H1 (cell line): ENCODE measurements around the gene CDH26. TPM values are rescaled to one million over a fixed set of nuclear protein-coding genes. Genes with fewer than 3 reads are reported as not detected.

Experiments used
- CTCF ChIA-PET: fragments of 300-600 bp; sonication (Branson Sonifier 250); formaldehyde crosslinking; loops from one replicate; lab custom pipeline; 2021; ENCODE audit not compliant: partially characterized antibody; lab: Charles Lee
- POLR2A ChIA-PET: fragments of 300-600 bp; sonication (Branson Sonifier 250); formaldehyde crosslinking; loops from one replicate; lab custom pipeline; 2021; ENCODE audit warnings: inconsistent platforms; ENCODE audit not compliant: partially characterized antibody; lab: Charles Lee
- DNase-seq, 2 experiments: peaks; one replicate each; pipeline versions ENCODE4 v3.0.0 to v3.0.0-alpha.2; 2010 to 2022; ENCODE audit warnings: low spot score in 2 of 2, low read depth in 1 of 2, mixed read lengths in 1 of 2
- FAIRE-seq: peaks from 2 replicates; lab custom pipeline; 2011; peaks lifted over from hg19 to GRCh38; lab: Jason Lieb, UNC
- H2AFZ ChIP-seq: 2 replicates; pipeline ENCODE4 v1.8.1; 2012; ENCODE audit warnings: low read length, inconsistent platforms
- H2AK5ac ChIP-seq: 2 replicates; pipeline ENCODE4 v1.6.1; 2013; ENCODE audit warnings: low read depth, low read length
- H2BK120ac ChIP-seq: replicated peaks from 2 replicates; pipeline ENCODE3; 2013; ENCODE audit warnings: low read depth, low read length, inconsistent platforms
- H2BK12ac ChIP-seq: 2 replicates; pipeline ENCODE4 v1.6.1; 2013; ENCODE audit warnings: low read depth, low read length
- H2BK15ac ChIP-seq: 2 replicates; pipeline ENCODE4 v1.6.1; 2013; ENCODE audit warnings: low read length
- H2BK20ac ChIP-seq: 2 replicates; pipeline ENCODE4 v1.6.1; 2013; ENCODE audit warnings: low read length
- H2BK5ac ChIP-seq: 2 replicates; pipeline ENCODE4 v1.6.1; 2013; ENCODE audit warnings: low read depth, low read length
- H3K14ac ChIP-seq: 2 replicates; pipeline ENCODE4 v1.6.1; 2013; ENCODE audit warnings: inconsistent platforms; ENCODE audit not compliant: insufficient read length
- H3K18ac ChIP-seq: 2 replicates; pipeline ENCODE4 v1.6.1; 2013; ENCODE audit warnings: low read length; ENCODE audit errors: extremely low read depth
- H3K23ac ChIP-seq: 2 replicates; pipeline ENCODE4 v1.6.1; 2013; ENCODE audit warnings: inconsistent platforms; ENCODE audit not compliant: insufficient read length
- H3K23me2 ChIP-seq: 2 replicates; pipeline ENCODE4 v1.6.1; 2013; ENCODE audit warnings: low read depth, low read length
- H3K27ac ChIP-seq: 2 replicates; pipeline ENCODE4 v1.6.1; 2011; ENCODE audit warnings: low read depth, low read length, inconsistent platforms
- H3K27me3 ChIP-seq, 4 experiments: replicated peaks in 1 of 4; 1 replicate in 1 of 4; 2 replicates in 3 of 4; pipeline versions ENCODE4 v1.6.1 to v1.8.1; 2011 to 2013; ENCODE audit warnings: low read length in 3 of 4, mild to moderate bottlenecking in 3 of 4, inconsistent platforms in 2 of 4, mixed read lengths in 2 of 4, moderate library complexity in 1 of 4; ENCODE audit not compliant: control insufficient read depth in 3 of 4, insufficient read depth in 3 of 4; ENCODE audit errors: extremely low read depth in 1 of 4
- H3K36me3 ChIP-seq, 4 experiments: 2 replicates each; pipeline versions ENCODE4 v1.6.1 to v1.8.1; 2011 to 2013; ENCODE audit warnings: mild to moderate bottlenecking in 4 of 4, low read length in 3 of 4, moderate library complexity in 2 of 4, control low read depth in 1 of 4, inconsistent platforms in 1 of 4; ENCODE audit not compliant: insufficient read depth in 4 of 4, control insufficient read depth in 2 of 4
- H3K4ac ChIP-seq: replicated peaks from 2 replicates; pipeline ENCODE3; 2013; ENCODE audit warnings: low read length, low read depth, mixed read lengths, inconsistent platforms; ENCODE audit not compliant: insufficient read length
- H3K4me1 ChIP-seq, 4 experiments: replicated peaks in 1 of 4; 1 replicate in 1 of 4; 2 replicates in 3 of 4; pipeline versions ENCODE4 v1.6.1 to v1.8.1; 2011 to 2013; ENCODE audit warnings: low read length in 3 of 4, inconsistent platforms in 2 of 4, mixed read lengths in 1 of 4; ENCODE audit not compliant: insufficient read depth in 4 of 4, control insufficient read depth in 3 of 4
- H3K4me2 ChIP-seq, 2 experiments: 2 replicates each; pipeline versions ENCODE4 v1.6.1 to v1.8.1; 2011 to 2013; ENCODE audit warnings: low read depth in 2 of 2, low read length in 2 of 2, control low read depth in 1 of 2, inconsistent platforms in 1 of 2, mild to moderate bottlenecking in 1 of 2; ENCODE audit not compliant: insufficient read depth in 1 of 2
- H3K4me3 ChIP-seq, 4 experiments: fragments of 200-600, 300-600 bp in 1 of 4; sonication (generic), shearing (Covaris generic), sonication (Bioruptor Twin) in 1 of 4; 2 replicates each; pipeline versions ENCODE4 v1.5.1 to v1.8.1; 2011 to 2016; ENCODE audit warnings: low read length in 4 of 4, low read depth in 3 of 4, control low read depth in 2 of 4, inconsistent platforms in 2 of 4, mild to moderate bottlenecking in 2 of 4, mixed read lengths in 1 of 4, moderate library complexity in 1 of 4; ENCODE audit not compliant: insufficient read depth in 2 of 4; ENCODE audit errors: extremely low read depth in 1 of 4
- H3K56ac ChIP-seq: replicated peaks from 2 replicates; pipeline ENCODE3; 2013; ENCODE audit warnings: low read depth, mild to moderate bottlenecking, mixed read lengths, low read length, inconsistent platforms; ENCODE audit not compliant: insufficient read length
- H3K79me1 ChIP-seq: 2 replicates; pipeline ENCODE4 v1.6.1; 2013; ENCODE audit warnings: low read depth, low read length, control low read depth
- H3K79me2 ChIP-seq, 2 experiments: 2 replicates each; pipeline versions ENCODE4 v1.6.1 to v1.8.1; 2012 to 2013; ENCODE audit warnings: low read length in 2 of 2, mild to moderate bottlenecking in 2 of 2, inconsistent platforms in 1 of 2; ENCODE audit not compliant: insufficient read depth in 2 of 2, control insufficient read depth in 1 of 2
- H3K9ac ChIP-seq, 4 experiments: replicated peaks in 1 of 4; 1 replicate in 1 of 4; 2 replicates in 3 of 4; pipeline versions ENCODE4 v1.6.1 to v1.8.1; 2011 to 2013; ENCODE audit warnings: low read depth in 3 of 4, low read length in 3 of 4, control low read depth in 2 of 4, mild to moderate bottlenecking in 2 of 4, moderate library complexity in 2 of 4, inconsistent platforms in 1 of 4; ENCODE audit errors: extremely low read depth in 1 of 4
- H3K9me3 ChIP-seq, 2 experiments: 2 replicates each; pipeline versions ENCODE4 v1.6.1 to v1.8.1; 2012 to 2013; ENCODE audit warnings: mild to moderate bottlenecking in 2 of 2, moderate library complexity in 2 of 2, control low read depth in 1 of 2, inconsistent platforms in 1 of 2, low read depth in 1 of 2, low read length in 1 of 2, mixed read lengths in 1 of 2; ENCODE audit not compliant: insufficient read depth in 2 of 2
- H4K20me1 ChIP-seq, 2 experiments: replicated peaks in 1 of 2; 2 replicates each; pipeline versions ENCODE3 to v1.8.1; 2011 to 2013; ENCODE audit warnings: inconsistent platforms in 2 of 2, low read length in 2 of 2, mild to moderate bottlenecking in 1 of 2; ENCODE audit not compliant: insufficient read depth in 2 of 2, control insufficient read depth in 1 of 2
- H4K5ac ChIP-seq: 2 replicates; pipeline ENCODE4 v1.6.1; 2013; ENCODE audit warnings: low read length, low read depth, mixed read lengths, inconsistent platforms; ENCODE audit not compliant: insufficient read length
- H4K8ac ChIP-seq: 2 replicates; pipeline ENCODE4 v1.8.0; 2013; ENCODE audit warnings: mild to moderate bottlenecking, moderate library complexity, low read length, inconsistent platforms; ENCODE audit not compliant: insufficient read depth; ENCODE audit errors: extremely low read depth
- H4K91ac ChIP-seq: replicated peaks from 2 replicates; pipeline ENCODE3; 2013; ENCODE audit warnings: low read length, mixed read lengths, inconsistent platforms; ENCODE audit not compliant: insufficient read length
- BACH1 ChIP-seq: IDR thresholded peaks from 2 replicates; pipeline ENCODE4 v1.6.1; 2012; ENCODE audit warnings: low read length, improper control_type of control experiment
- CBX5 ChIP-seq: fragments of 300-800, 300-1000 bp; sonication (generic); IDR thresholded peaks from 2 replicates; pipeline ENCODE4 v1.7.1; 2016; ENCODE audit warnings: antibody characterized with exemption, low read length, low read depth
- EGR1 ChIP-seq: IDR thresholded peaks from 2 replicates; pipeline ENCODE4 v1.6.1; 2011; ENCODE audit warnings: low read depth, low read length, borderline replicate concordance
- JUN ChIP-seq: IDR thresholded peaks from 2 replicates; pipeline ENCODE4 v1.6.1; 2011; ENCODE audit warnings: low read depth, mild to moderate bottlenecking, improper control_type of control experiment, low read length
- MAX ChIP-seq: IDR thresholded peaks from 2 replicates; pipeline ENCODE4 v1.6.1; 2012; ENCODE audit warnings: inconsistent platforms
- NANOG ChIP-seq: IDR thresholded peaks from 2 replicates; pipeline ENCODE4 v1.6.1; 2011; ENCODE audit warnings: low read length, low read depth, mild to moderate bottlenecking, inconsistent platforms; ENCODE audit not compliant: insufficient read depth, poor library complexity, severe bottlenecking
- RAD21 ChIP-seq, 2 experiments: IDR thresholded peaks in 1 of 2; conservative IDR thresholded peaks in 1 of 2; 2 replicates each; pipeline ENCODE4 v1.6.1; 2011; ENCODE audit warnings: low read depth in 2 of 2, low read length in 2 of 2, improper control_type of control experiment in 1 of 2, inconsistent platforms in 1 of 2, mild to moderate bottlenecking in 1 of 2, moderate library complexity in 1 of 2
- SP4 ChIP-seq: IDR thresholded peaks from 2 replicates; pipeline ENCODE4 v1.6.1; 2012; ENCODE audit warnings: low read length, inconsistent platforms
- WGBS, 2 experiments: shearing (Covaris generic) in 1 of 2; methylation state at CpG; one replicate each; pipeline versions ENCODE4 v1.1.6 to v1.1.7; 2013 to 2015; ENCODE audit warnings: low lambda C conversion rate in 2 of 2, mixed read lengths in 2 of 2, inconsistent platforms in 1 of 2, low coverage in 1 of 2, missing lambda C conversion rate in 1 of 2; ENCODE audit not compliant: insufficient replicate concordance in 2 of 2, insufficient coverage in 1 of 2, insufficient read length in 1 of 2; ENCODE audit errors: extremely low coverage in 1 of 2, missing lambda C conversion rate in 1 of 2; 5-methylcytosine and 5-hydroxymethylcytosine counted together
- polyA plus RNA-seq, 7 experiments: library from polyadenylated mRNA; depleted of rRNA in 3 of 7; stranded (reverse) in 5 of 7; unstranded in 2 of 7; fragments of >200 nt in 5 of 7; fragments of 200-250 nt in 2 of 7; gene quantifications; 1 replicate in 5 of 7; 2 replicates in 1 of 7; 4 replicates in 1 of 7; pipeline versions ENCODE4 v1.2.1 to v1.2.3, GENCODE V29; 2011 to 2013; ENCODE audit warnings: missing spikeins in 2 of 7, mixed read lengths in 2 of 7
- total RNA-seq: library from RNA; stranded (reverse); fragmentation: NEBNext Ultra II Directional; extraction: Animal tissue kit (Norgen Biotek cat#: 25700); gene quantifications from 2 replicates; pipeline ENCODE4 v1.2.1, GENCODE V29; 2021

Gene CDH26
- total and polyA plus RNA-seq, 2 of the 8 experiments (the other 6 are each of a cell fraction or from before 2014, with no cell fraction given), result 1.5 to 1.7 TPM

GRCh38 chr20:60054716-60055634 lies 96.8 kb downstream of the CDH26 start:
- H3K4me2 ChIP-seq, result no peak overlapping the region
- no peak overlapping the region for H3K4me3 ChIP-seq
- H4K8ac ChIP-seq, result no peak overlapping the region
- H3K56ac ChIP-seq, result no peak overlapping the region
- DNase-seq (no peak), FAIRE-seq (no peak)
- H2BK120ac ChIP-seq, result no peak overlapping the region
- no peak overlapping the region for H2AFZ ChIP-seq
- no peaks in the 10 kb centered on the region for H3K9me3 ChIP-seq
- ChIA-PET POLR2A (no interaction called here), CTCF (interaction anchor here (0.9 to 4.2 kb wide), 4 partner anchors 9 to 399 kb away, joined by 3 to 24 read pairs (median 4); partner anchors contain the start of gene CDH26)
- no peak overlapping the region for H3K23ac ChIP-seq
- no peak for TF ChIP-seq MAX
- TF ChIP-seq RAD21 (IDR thresholded peaks at IDR 0.05 in 1 of 2, conservative IDR thresholded peaks at IDR 0.05 in 1 of 2; ENCODE audit: low read depth in 2 of 2, low read length in 2 of 2), result no peak
- no peak for TF ChIP-seq CBX5
- TF ChIP-seq BACH1, result no peak
- no peak for TF ChIP-seq SP4
- no peak for TF ChIP-seq JUN
- no peak for TF ChIP-seq NANOG
- no peak for TF ChIP-seq EGR1
- H2BK20ac ChIP-seq, result no peak overlapping the region
- no peak overlapping the region for H3K14ac ChIP-seq
- WGBS, 2 experiments, result 92% methylated on average over 24 of the region's 24 CpGs; no CpG with 5 or more reads in 1 of the 2 experiments
- H2BK15ac ChIP-seq, result no peak overlapping the region
- no peaks in the 10 kb centered on the region for H4K20me1 ChIP-seq
- no peaks in the 10 kb centered on the region for H3K23me2 ChIP-seq
- no peak overlapping the region for H2AK5ac ChIP-seq
- no peak overlapping the region for H2BK5ac ChIP-seq
- H3K4me1 ChIP-seq, result peaks cover 2 to 11% (median 7%) of the 10 kb centered on the region in 4 experiments; a peak in 6 of 7 replicates
- no peaks in the 10 kb centered on the region for H3K79me1 ChIP-seq
- no peaks in the 10 kb centered on the region; a peak in 1 of 7 replicates for H3K27me3 ChIP-seq
- no peaks in the 10 kb centered on the region for H3K36me3 ChIP-seq
- no peak overlapping the region for H4K91ac ChIP-seq
- H3K9ac ChIP-seq, result no peak overlapping the region
- H3K79me2 ChIP-seq, result no peaks in the 10 kb centered on the region
- no peak overlapping the region for H3K18ac ChIP-seq
- H4K5ac ChIP-seq, result no peak overlapping the region
- no peak overlapping the region for H3K4ac ChIP-seq
- no peak overlapping the region for H2BK12ac ChIP-seq
- H3K27ac ChIP-seq, result no peak overlapping the region
